Adrenal gland (tissue), 5 donors: ENCODE data around the gene SUSD3.

Experiments
- CTCF ChIP-seq, 6 experiments: fragments of 450-650 bp in 4 of 6; fragments of 200-600 bp in 2 of 6; sonication (generic) in 1 of 6; IDR thresholded peaks; 1 replicate in 5 of 6; 2 replicates in 1 of 6; pipeline versions ENCODE4 v1.5.1 to v1.8.0; 2016 to 2021; ENCODE audit warnings: antibody characterized with exemption in 6 of 6, mild to moderate bottlenecking in 2 of 6, moderate library complexity in 1 of 6
- POLR2A ChIP-seq, 2 donors: fragments of 450-650 bp; IDR thresholded peaks; one replicate each; pipeline ENCODE4 v1.6.1; 2017; ENCODE audit warnings: antibody characterized with exemption in 2 of 2, mild to moderate bottlenecking in 2 of 2, moderate library complexity in 1 of 2
- donor health status: DM: no; HTN: no; CAD: no.

DNA sequence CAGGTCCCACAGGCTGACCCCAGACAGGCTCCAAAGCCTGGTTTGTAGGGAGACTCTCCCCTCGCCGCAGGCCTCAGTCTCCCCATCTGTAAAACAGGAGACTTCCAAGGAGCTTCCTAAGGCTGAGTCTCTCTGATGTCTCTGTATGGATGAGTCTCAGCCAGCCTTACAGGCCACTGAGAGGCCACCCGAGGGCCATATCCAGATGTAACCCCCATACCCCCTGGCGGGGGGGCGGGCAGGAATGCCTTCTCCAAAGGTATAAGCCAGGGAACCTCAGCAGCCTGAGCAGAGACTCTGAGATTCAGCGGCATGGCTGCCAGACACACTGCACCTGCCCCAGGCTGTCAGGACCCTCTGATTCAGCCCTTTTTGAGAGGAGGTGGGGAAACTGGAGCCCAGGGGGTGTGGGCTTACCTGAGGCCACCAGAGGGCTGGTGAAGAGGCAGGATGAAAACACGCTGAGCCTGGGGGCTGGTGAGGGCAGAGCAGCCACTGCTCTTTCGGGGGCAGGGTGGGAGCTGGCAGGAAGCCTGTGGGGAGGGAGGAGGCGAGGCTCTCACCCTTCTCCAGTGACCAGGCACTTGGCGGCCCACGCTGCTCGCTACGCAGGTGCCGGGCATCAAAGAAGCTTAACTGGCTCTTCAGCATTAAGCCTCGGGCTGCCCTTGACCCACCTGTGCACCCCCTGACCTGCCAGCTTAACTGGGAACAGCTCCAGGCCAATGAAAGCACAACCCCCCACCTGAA, 5.5 kb upstream of the SUSD3 start:
- TF ChIP-seq CTCF (IDR thresholded peaks at IDR 0.05) (no peak), POLR2A (IDR thresholded peaks at IDR 0.05) (no peak)
